Transverse colon (tissue), 3 donors: ENCODE results near the gene IFITM5.

Experiments
- POLR2A ChIP-seq: fragments of 450-650 bp; IDR thresholded peaks from one replicate; pipeline ENCODE4 v1.6.1; 2016; ENCODE audit warnings: antibody characterized with exemption, mild to moderate bottlenecking, moderate library complexity
- TF ChIP-seq, protein P1 (sequence below), 5 experiments: fragments of 200-600 bp in 3 of 5; fragments of 450-650 bp in 2 of 5; sonication (generic) in 3 of 5; IDR thresholded peaks; 1 replicate in 2 of 5; 2 replicates in 3 of 5; pipeline ENCODE4 v1.5.1; 2016 to 2017; ENCODE audit warnings: antibody characterized with exemption in 5 of 5, inconsistent platforms in 3 of 5, mild to moderate bottlenecking in 2 of 5, moderate library complexity in 1 of 5

- TF ChIP-seq, protein P1, sequence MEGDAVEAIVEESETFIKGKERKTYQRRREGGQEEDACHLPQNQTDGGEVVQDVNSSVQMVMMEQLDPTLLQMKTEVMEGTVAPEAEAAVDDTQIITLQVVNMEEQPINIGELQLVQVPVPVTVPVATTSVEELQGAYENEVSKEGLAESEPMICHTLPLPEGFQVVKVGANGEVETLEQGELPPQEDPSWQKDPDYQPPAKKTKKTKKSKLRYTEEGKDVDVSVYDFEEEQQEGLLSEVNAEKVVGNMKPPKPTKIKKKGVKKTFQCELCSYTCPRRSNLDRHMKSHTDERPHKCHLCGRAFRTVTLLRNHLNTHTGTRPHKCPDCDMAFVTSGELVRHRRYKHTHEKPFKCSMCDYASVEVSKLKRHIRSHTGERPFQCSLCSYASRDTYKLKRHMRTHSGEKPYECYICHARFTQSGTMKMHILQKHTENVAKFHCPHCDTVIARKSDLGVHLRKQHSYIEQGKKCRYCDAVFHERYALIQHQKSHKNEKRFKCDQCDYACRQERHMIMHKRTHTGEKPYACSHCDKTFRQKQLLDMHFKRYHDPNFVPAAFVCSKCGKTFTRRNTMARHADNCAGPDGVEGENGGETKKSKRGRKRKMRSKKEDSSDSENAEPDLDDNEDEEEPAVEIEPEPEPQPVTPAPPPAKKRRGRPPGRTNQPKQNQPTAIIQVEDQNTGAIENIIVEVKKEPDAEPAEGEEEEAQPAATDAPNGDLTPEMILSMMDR (IDR thresholded peaks at IDR 0.05), result no peak
- no peak for TF ChIP-seq POLR2A
Observed at GRCh38 chr11:305844-306211, 6.5 kb upstream of the IFITM5 start.
